HCT116 (cell line): ENCODE results near the gene HORMAD2. TPM values are rescaled to one million over a fixed set of nuclear protein-coding genes. Genes with fewer than 3 reads are reported as not detected.

Experiments
- ATAC-seq: fragments of 200-7000 bp; cut with Tn5 transposase; 2 replicates; pipeline ENCODE4 v1.9.1; 2020; ENCODE audit warnings: mild to moderate bottlenecking, moderate library complexity
- BruUV-seq: library from RNA; stranded (reverse); fragments of 400-500 nt; replicated peaks from 2 replicates; lab custom pipeline; 2021; lab: Mats Ljungman, UMichigan
- CTCF ChIA-PET: fragments of 300-600 bp; sonication (Branson Sonifier 250); formaldehyde crosslinking; loops from one replicate; lab custom pipeline; 2021; ENCODE audit warnings: antibody characterized with exemption; lab: Charles Lee
- POLR2A ChIA-PET: fragments of 300-600, 350-600 bp; sonication (Branson Sonifier 250); formaldehyde crosslinking; loops from one replicate; lab custom pipeline; 2021; ENCODE audit warnings: antibody characterized with exemption; lab: Charles Lee
- RAD21 ChIA-PET, 2 experiments: fragments of 300-600 bp; sonication (Branson Sonifier 250); formaldehyde crosslinking; loops; one replicate each; lab custom pipeline; 2023; ENCODE audit warnings: low total read pairs in 2 of 2; ENCODE audit not compliant: uncharacterized antibody in 2 of 2, unreplicated experiment in 2 of 2, low non-redundant PET in 1 of 2; lab: Charles Lee
- DNase-seq: peaks from one replicate; pipeline ENCODE4 v3.0.0-alpha.2; 2010; ENCODE audit warnings: low read depth, low spot score
- H2AFZ ChIP-seq: fragments of 200-600 bp; shearing (Covaris generic), sonication (generic); 2 replicates; pipeline ENCODE4 v1.6.1; 2017; ENCODE audit warnings: low read depth, mixed run types, mixed read lengths, antibody characterized with exemption, low read length; ENCODE audit not compliant: poor library complexity, severe bottlenecking
- H3K27ac ChIP-seq: 2 replicates; pipeline ENCODE4 v1.5.1; 2012; ENCODE audit warnings: low read depth, low read length
- H3K27me3 ChIP-seq: fragments of 200-600 bp; sonication (generic); 2 replicates; pipeline ENCODE4 v1.6.1; 2016; ENCODE audit warnings: mixed run types, low read length, mixed read lengths; ENCODE audit not compliant: insufficient read depth
- H3K36me3 ChIP-seq, 2 experiments: fragments of 200-500 bp in 1 of 2; fragments of 200-600 bp in 1 of 2; sonication (Bioruptor generic) in 1 of 2; sonication (generic) in 1 of 2; 2 replicates each; pipeline versions ENCODE4 v1.5.1 to v1.6.1; 2014 to 2016; ENCODE audit warnings: low read length in 2 of 2, inconsistent platforms in 1 of 2, mixed read lengths in 1 of 2, mixed run types in 1 of 2; ENCODE audit not compliant: insufficient read depth in 2 of 2, control insufficient read depth in 1 of 2
- H3K4me1 ChIP-seq, 2 experiments: fragments of 200-600 bp in 1 of 2; sonication (generic) in 1 of 2; 2 replicates each; pipeline versions ENCODE4 v1.5.1 to v1.6.1; 2012 to 2017; ENCODE audit warnings: low read length in 2 of 2, inconsistent platforms in 1 of 2, mild to moderate bottlenecking in 1 of 2, mixed read lengths in 1 of 2, mixed run types in 1 of 2, moderate library complexity in 1 of 2; ENCODE audit not compliant: insufficient read depth in 2 of 2, control insufficient read depth in 1 of 2
- H3K4me2 ChIP-seq: fragments of 200-600 bp; sonication (generic); 2 replicates; pipeline ENCODE4 v1.6.1; 2017; ENCODE audit warnings: mixed run types, low read length, mixed read lengths
- H3K4me3 ChIP-seq, 2 experiments: fragments of 200-600 bp in 1 of 2; sonication (generic) in 1 of 2; replicated peaks in 1 of 2; 2 replicates each; pipeline ENCODE4 v1.5.1; 2011 to 2016; ENCODE audit warnings: low read length in 2 of 2, control low read depth in 1 of 2, low read depth in 1 of 2, mild to moderate bottlenecking in 1 of 2, mixed read lengths in 1 of 2, mixed run types in 1 of 2
- H3K79me2 ChIP-seq: fragments of 200-600 bp; sonication (generic); 2 replicates; pipeline ENCODE4 v1.6.1; 2017; ENCODE audit warnings: mild to moderate bottlenecking, mixed run types, low read length, moderate library complexity, mixed read lengths; ENCODE audit not compliant: insufficient read depth
- H3K9ac ChIP-seq: fragments of 200-600 bp; sonication (generic); 2 replicates; pipeline ENCODE4 v1.6.1; 2016; ENCODE audit warnings: low read length, mixed read lengths
- H3K9me2 ChIP-seq: fragments of 200-600 bp; sonication (generic), shearing (Covaris generic); 2 replicates; pipeline ENCODE4 v1.6.1; 2017; ENCODE audit warnings: mixed run types, mild to moderate bottlenecking, moderate library complexity; ENCODE audit not compliant: insufficient read depth
- H3K9me3 ChIP-seq, 2 experiments: fragments of 200-500 bp in 1 of 2; fragments of 200-600 bp in 1 of 2; sonication (Bioruptor generic) in 1 of 2; sonication (generic) in 1 of 2; 2 replicates each; pipeline ENCODE4 v1.6.1; 2014 to 2017; ENCODE audit warnings: low read length in 2 of 2, mixed read lengths in 2 of 2, inconsistent platforms in 1 of 2, low read depth in 1 of 2, mild to moderate bottlenecking in 1 of 2, mixed run types in 1 of 2, moderate library complexity in 1 of 2; ENCODE audit not compliant: control insufficient read depth in 1 of 2, insufficient read depth in 1 of 2
- H4K20me1 ChIP-seq: fragments of 200-600 bp; sonication (generic), shearing (Covaris generic); 2 replicates; pipeline ENCODE4 v1.6.1; 2017; ENCODE audit warnings: mixed run types, mild to moderate bottlenecking, moderate library complexity; ENCODE audit not compliant: insufficient read depth
- ATF3 ChIP-seq: IDR thresholded peaks from 2 replicates; pipeline ENCODE4 v1.6.1; 2012
- CBX3 ChIP-seq: IDR thresholded peaks from 2 replicates; pipeline ENCODE4 v1.6.1; 2012; ENCODE audit warnings: low read depth
- CEBPB ChIP-seq: IDR thresholded peaks from 2 replicates; pipeline ENCODE4 v1.6.1; 2012; ENCODE audit warnings: low read depth
- ELF1 ChIP-seq: IDR thresholded peaks from 2 replicates; pipeline ENCODE4 v1.6.1; 2012; ENCODE audit warnings: low read depth, borderline replicate concordance
- EZH2 ChIP-seq: fragments of 200-600 bp; sonication (generic); IDR thresholded peaks from 2 replicates; pipeline ENCODE4 v1.6.1; 2017; ENCODE audit warnings: antibody characterized with exemption, mixed run types
- FOSL1 ChIP-seq: IDR thresholded peaks from 2 replicates; pipeline ENCODE4 v1.6.1; 2012; ENCODE audit warnings: low read depth
- JUND ChIP-seq: IDR thresholded peaks from 2 replicates; pipeline ENCODE4 v1.6.1; 2012
- MAX ChIP-seq: IDR thresholded peaks from 2 replicates; pipeline ENCODE4 v1.6.1; 2012
- POLR2AphosphoS5 ChIP-seq: IDR thresholded peaks from 2 replicates; pipeline ENCODE4 v1.6.1; 2011; ENCODE audit warnings: mild to moderate bottlenecking, low read depth, low read length, moderate library complexity
- RAD21 ChIP-seq: IDR thresholded peaks from 2 replicates; pipeline ENCODE4 v1.6.1; 2012; ENCODE audit warnings: low read depth, mild to moderate bottlenecking
- REST ChIP-seq: IDR thresholded peaks from 2 replicates; pipeline ENCODE4 v1.6.1; 2012; ENCODE audit warnings: low read depth
- SIN3A ChIP-seq: IDR thresholded peaks from 2 replicates; pipeline ENCODE4 v1.6.1; 2012; ENCODE audit warnings: low read depth
- SP1 ChIP-seq: IDR thresholded peaks from 2 replicates; pipeline ENCODE4 v1.6.1; 2012; ENCODE audit warnings: low read depth
- SRF ChIP-seq: IDR thresholded peaks from 2 replicates; pipeline ENCODE4 v1.6.1; 2012; ENCODE audit warnings: low read depth
- YY1 ChIP-seq: IDR thresholded peaks from 2 replicates; pipeline ENCODE4 v1.6.1; 2011; ENCODE audit warnings: low read length, low read depth, moderate library complexity, mild to moderate bottlenecking; ENCODE audit not compliant: insufficient replicate concordance; ENCODE audit errors: extremely low read depth
- ZFX ChIP-seq: fragments of 450-650 bp; IDR thresholded peaks from 2 replicates; pipeline ENCODE4 v1.6.1; 2017
- ZNF274 ChIP-seq: fragments of 200-500 bp; sonication (Bioruptor generic); IDR thresholded peaks from 2 replicates; pipeline ENCODE4 v1.6.1; 2014; ENCODE audit warnings: mild to moderate bottlenecking, low read depth, low read length, inconsistent platforms
- intact Hi-C: fragments of 100-400 bp; cut with micrococcal nuclease; formaldehyde crosslinking; loops from 2 replicates; pipeline ENCODE4 v1.10.0; 2022
- total RNA-seq: library from RNA; stranded (reverse); gene quantifications from one replicate; pipeline ENCODE4 v1.2.1, GENCODE V29; 2021; ENCODE audit not compliant: unreplicated experiment

HORMAD2 gene
- total RNA-seq, 1 experiment from 2014 or later: not detected

DNA sequence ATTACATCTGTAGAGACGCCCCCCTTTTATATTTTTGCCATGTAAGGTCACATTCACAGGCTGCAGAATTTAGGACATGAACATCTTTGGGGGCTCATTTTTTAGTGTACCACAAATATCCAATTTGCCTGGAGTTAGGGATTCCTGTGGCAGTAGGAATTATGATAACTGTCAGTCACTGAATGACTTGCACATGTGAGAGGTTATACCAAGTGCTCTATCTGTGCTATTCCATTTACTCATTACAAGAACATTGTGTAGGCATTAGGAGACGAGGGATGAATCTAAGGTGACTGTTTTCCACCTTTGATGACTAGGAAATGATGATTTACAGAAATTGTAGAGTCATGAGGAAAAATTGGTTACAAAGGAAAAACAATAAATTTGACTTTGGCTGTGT, 87.0 kb downstream of the HORMAD2 start:
- Histone ChIP-seq H3K9me3 (no peaks in the 10 kb centered on the region; a peak in 1 of 4 replicates), H3K27ac (no peak overlapping the region), H4K20me1 (no peaks in the 10 kb centered on the region), H3K27me3 (no peaks in the 10 kb centered on the region), H3K4me3 (no peak overlapping the region), H3K79me2 (no peaks in the 10 kb centered on the region), H3K4me1 (no peaks in the 10 kb centered on the region), H2AFZ (no peak overlapping the region), H3K9me2 (no peaks in the 10 kb centered on the region), H3K9ac (no peak overlapping the region), H3K4me2 (no peak overlapping the region), H3K36me3 (no peaks in the 10 kb centered on the region)
- no TSS peak for BruUV-seq
- TF ChIP-seq ZNF274 (no peak), ZFX (no peak), FOSL1 (no peak), MAX (no peak), RAD21 (no peak)
- ChIA-PET RAD21 (no interaction called here), POLR2A (no interaction called here), CTCF (no interaction called here)
- ATAC-seq: no peak
- intact Hi-C loops: no loop called here
- no peak for DNase-seq

- no TSS peak for BruUV-seq
- ATAC-seq (no peak), DNase-seq (no peak)
- H3K9me2 ChIP-seq: no peaks in the 10 kb centered on the region
- H3K4me2 ChIP-seq: no peak overlapping the region
- no peaks in the 10 kb centered on the region for H4K20me1 ChIP-seq
- no peaks in the 10 kb centered on the region for H3K79me2 ChIP-seq
- no peaks in the 10 kb centered on the region for H3K4me1 ChIP-seq
- no peaks in the 10 kb centered on the region for H3K27me3 ChIP-seq
- POLR2A ChIA-PET: interaction anchor here (1.7 kb wide), 1 partner anchor 47 kb away, joined by 3 read pairs; no protein-coding TSS in a partner anchor
- no peak overlapping the region for H3K27ac ChIP-seq
- no peak overlapping the region for H3K9ac ChIP-seq
- CTCF ChIA-PET: no interaction called here
- H3K9me3 ChIP-seq: no peaks in the 10 kb centered on the region; a peak in 1 of 4 replicates
- H3K36me3 ChIP-seq: no peaks in the 10 kb centered on the region
- intact Hi-C loops: no loop called here
- RAD21 ChIA-PET: no interaction called here
- no peak overlapping the region for H2AFZ ChIP-seq
- no peak overlapping the region for H3K4me3 ChIP-seq
- TF ChIP-seq CEBPB (no peak), REST (no peak), SP1 (no peak), YY1 (no peak), FOSL1 (no peak), SIN3A (no peak), POLR2AphosphoS5 (no peak), JUND (no peak), RAD21 (no peak), CBX3 (no peak), EZH2 (no peak), ELF1 (no peak), SRF (no peak), ATF3 (no peak)
These were observed 87.5 kb downstream of the HORMAD2 start for GRCh38 chr22:30167734-30168133.
